ENCODE data around the gene KMT2B.

GRCh38 chr19:35693835-35694599 is 23.8 kb upstream of the KMT2B start:
- TF ChIP-seq, protein P1, sequence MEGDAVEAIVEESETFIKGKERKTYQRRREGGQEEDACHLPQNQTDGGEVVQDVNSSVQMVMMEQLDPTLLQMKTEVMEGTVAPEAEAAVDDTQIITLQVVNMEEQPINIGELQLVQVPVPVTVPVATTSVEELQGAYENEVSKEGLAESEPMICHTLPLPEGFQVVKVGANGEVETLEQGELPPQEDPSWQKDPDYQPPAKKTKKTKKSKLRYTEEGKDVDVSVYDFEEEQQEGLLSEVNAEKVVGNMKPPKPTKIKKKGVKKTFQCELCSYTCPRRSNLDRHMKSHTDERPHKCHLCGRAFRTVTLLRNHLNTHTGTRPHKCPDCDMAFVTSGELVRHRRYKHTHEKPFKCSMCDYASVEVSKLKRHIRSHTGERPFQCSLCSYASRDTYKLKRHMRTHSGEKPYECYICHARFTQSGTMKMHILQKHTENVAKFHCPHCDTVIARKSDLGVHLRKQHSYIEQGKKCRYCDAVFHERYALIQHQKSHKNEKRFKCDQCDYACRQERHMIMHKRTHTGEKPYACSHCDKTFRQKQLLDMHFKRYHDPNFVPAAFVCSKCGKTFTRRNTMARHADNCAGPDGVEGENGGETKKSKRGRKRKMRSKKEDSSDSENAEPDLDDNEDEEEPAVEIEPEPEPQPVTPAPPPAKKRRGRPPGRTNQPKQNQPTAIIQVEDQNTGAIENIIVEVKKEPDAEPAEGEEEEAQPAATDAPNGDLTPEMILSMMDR (IDR thresholded peaks at IDR 0.05) = peak; percentile 84 to 97 (median 95)
- no peak for TF ChIP-seq POLR2A (IDR thresholded peaks at IDR 0.05)

All from breast epithelium (tissue), 3 donors.